Endodermal cell (in vitro differentiated cells): ENCODE measurements around the gene PRPF18. TPM values are rescaled to one million over a fixed set of nuclear protein-coding genes. Genes with fewer than 3 reads are reported as not detected.

Experiments used
- DNase-seq: peaks from one replicate; pipeline ENCODE4 v3.0.0-alpha.2; 2017
- H3K27ac ChIP-seq: 2 replicates; pipeline ENCODE4 v1.5.1; 2013; ENCODE audit warnings: mild to moderate bottlenecking, low read depth, low read length, moderate library complexity
- H3K27me3 ChIP-seq: 2 replicates; pipeline ENCODE4 v1.6.1; 2013; ENCODE audit warnings: mild to moderate bottlenecking, low read length, moderate library complexity; ENCODE audit not compliant: insufficient read depth, control insufficient read depth, poor library complexity, severe bottlenecking
- H3K36me3 ChIP-seq: 2 replicates; pipeline ENCODE4 v1.7.0; 2013; ENCODE audit warnings: mild to moderate bottlenecking, low read length, moderate library complexity; ENCODE audit not compliant: control insufficient read depth, insufficient read depth
- H3K4me1 ChIP-seq: one replicate; pipeline ENCODE4 v1.7.0; 2013; ENCODE audit warnings: low read length; ENCODE audit not compliant: control insufficient read depth, insufficient read depth
- H3K4me3 ChIP-seq: 2 replicates; pipeline ENCODE4 v1.5.1; 2013; ENCODE audit warnings: mild to moderate bottlenecking, low read length, moderate library complexity
- H3K9ac ChIP-seq: 2 replicates; pipeline ENCODE4 v1.6.1; 2013; ENCODE audit warnings: mild to moderate bottlenecking, low read length, moderate library complexity; ENCODE audit not compliant: poor library complexity, severe bottlenecking; ENCODE audit errors: extremely low read depth
- H3K9me3 ChIP-seq: 2 replicates; pipeline ENCODE4 v1.6.1; 2013; ENCODE audit warnings: mild to moderate bottlenecking, low read length, moderate library complexity; ENCODE audit not compliant: control insufficient read depth
- H3K27ac Mint-ChIP-seq: 2 replicates; pipeline ENCODE4 v1.8.0; 2020; ENCODE audit warnings: mixed read lengths
- H3K27me3 Mint-ChIP-seq: 2 replicates; pipeline ENCODE4 v1.8.0; 2021; ENCODE audit warnings: mild to moderate bottlenecking, mixed read lengths; ENCODE audit not compliant: insufficient read depth
- H3K36me3 Mint-ChIP-seq: 2 replicates; pipeline ENCODE4 v1.8.0; 2020; ENCODE audit warnings: low read depth, mixed read lengths
- H3K4me1 Mint-ChIP-seq: 2 replicates; pipeline ENCODE4 v1.8.0; 2020; ENCODE audit warnings: mixed read lengths
- H3K4me3 Mint-ChIP-seq: 2 replicates; pipeline ENCODE4 v1.8.0; 2020; ENCODE audit warnings: mild to moderate bottlenecking, moderate library complexity, mixed read lengths
- H3K9me3 Mint-ChIP-seq: 2 replicates; pipeline ENCODE4 v1.8.0; 2020; ENCODE audit warnings: mild to moderate bottlenecking, mixed read lengths
- WGBS, 2 experiments: methylation state at CpG; one replicate each; pipeline versions ENCODE4 v1.1.5 to v1.1.7; 2013; ENCODE audit warnings: missing lambda C conversion rate in 2 of 2, mixed read lengths in 1 of 2; ENCODE audit not compliant: insufficient coverage in 1 of 2, insufficient read length in 1 of 2; 5-methylcytosine and 5-hydroxymethylcytosine counted together
- total RNA-seq, 2 donors: library from RNA; stranded (reverse); fragmentation: NEBNext Ultra II Directional in 1 of 2; extraction: Animal tissue kit (Norgen Biotek cat#: 25700) in 1 of 2; gene quantifications; 2 replicates in 1 of 2; 3 replicates in 1 of 2; pipeline ENCODE4 v1.2.1, GENCODE V29; 2021
- TF ChIP-seq, protein P1 (sequence below): fragments of 200-600 bp; sonication (generic); conservative IDR thresholded peaks from 2 replicates; pipeline ENCODE4 v1.5.0; 2021; ENCODE audit warnings: antibody characterized with exemption, mild to moderate bottlenecking

The PRPF18 gene
- total RNA-seq, 2 donors from 2014 or later: 19.1 to 20.4 TPM

DNA sequence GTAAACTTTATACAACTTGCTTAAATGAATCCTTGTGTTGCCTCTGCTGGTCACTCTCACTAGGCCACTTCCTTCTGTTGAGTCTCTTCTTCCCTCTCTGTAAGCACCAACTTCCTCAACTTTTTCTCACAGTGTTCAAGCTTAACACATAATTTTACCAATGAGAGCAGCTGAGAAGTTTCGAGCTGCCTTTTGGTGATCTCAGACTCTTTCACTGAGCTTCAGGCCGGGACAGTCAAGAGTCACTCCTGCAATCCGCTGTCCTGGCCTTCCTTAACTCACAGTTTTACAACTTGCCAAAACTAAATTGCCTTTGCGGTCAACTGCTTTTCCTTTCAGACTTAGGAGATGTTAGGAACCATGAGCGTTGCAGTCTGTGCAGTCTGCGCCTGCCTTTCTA lies 47.4 kb downstream of the PRPF18 start:
- no peaks in the 10 kb centered on the region for H3K9me3 ChIP-seq
- H3K4me3 Mint-ChIP-seq: no peak overlapping the region
- H3K9ac ChIP-seq: no peak overlapping the region
- peaks cover 19% of the 10 kb centered on the region for H3K4me1 Mint-ChIP-seq
- H3K36me3 ChIP-seq: peaks cover 8% of the 10 kb centered on the region
- peaks cover 17% of the 10 kb centered on the region for H3K27me3 Mint-ChIP-seq
- no peak overlapping the region for H3K4me3 ChIP-seq
- WGBS, 2 experiments: 93 to 96% methylated on average over 6 of the region's 6 CpGs
- H3K36me3 Mint-ChIP-seq: peaks cover 38% of the 10 kb centered on the region
- H3K9me3 Mint-ChIP-seq: no peaks in the 10 kb centered on the region
- DNase-seq: no peak
- H3K4me1 ChIP-seq: no peaks in the 10 kb centered on the region
- H3K27ac Mint-ChIP-seq: no peak overlapping the region
- TF ChIP-seq, protein P1, sequence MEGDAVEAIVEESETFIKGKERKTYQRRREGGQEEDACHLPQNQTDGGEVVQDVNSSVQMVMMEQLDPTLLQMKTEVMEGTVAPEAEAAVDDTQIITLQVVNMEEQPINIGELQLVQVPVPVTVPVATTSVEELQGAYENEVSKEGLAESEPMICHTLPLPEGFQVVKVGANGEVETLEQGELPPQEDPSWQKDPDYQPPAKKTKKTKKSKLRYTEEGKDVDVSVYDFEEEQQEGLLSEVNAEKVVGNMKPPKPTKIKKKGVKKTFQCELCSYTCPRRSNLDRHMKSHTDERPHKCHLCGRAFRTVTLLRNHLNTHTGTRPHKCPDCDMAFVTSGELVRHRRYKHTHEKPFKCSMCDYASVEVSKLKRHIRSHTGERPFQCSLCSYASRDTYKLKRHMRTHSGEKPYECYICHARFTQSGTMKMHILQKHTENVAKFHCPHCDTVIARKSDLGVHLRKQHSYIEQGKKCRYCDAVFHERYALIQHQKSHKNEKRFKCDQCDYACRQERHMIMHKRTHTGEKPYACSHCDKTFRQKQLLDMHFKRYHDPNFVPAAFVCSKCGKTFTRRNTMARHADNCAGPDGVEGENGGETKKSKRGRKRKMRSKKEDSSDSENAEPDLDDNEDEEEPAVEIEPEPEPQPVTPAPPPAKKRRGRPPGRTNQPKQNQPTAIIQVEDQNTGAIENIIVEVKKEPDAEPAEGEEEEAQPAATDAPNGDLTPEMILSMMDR: no peak
- no peaks in the 10 kb centered on the region for H3K27me3 ChIP-seq
- peak overlapping the region; percentile 90 for H3K27ac ChIP-seq

DNA sequence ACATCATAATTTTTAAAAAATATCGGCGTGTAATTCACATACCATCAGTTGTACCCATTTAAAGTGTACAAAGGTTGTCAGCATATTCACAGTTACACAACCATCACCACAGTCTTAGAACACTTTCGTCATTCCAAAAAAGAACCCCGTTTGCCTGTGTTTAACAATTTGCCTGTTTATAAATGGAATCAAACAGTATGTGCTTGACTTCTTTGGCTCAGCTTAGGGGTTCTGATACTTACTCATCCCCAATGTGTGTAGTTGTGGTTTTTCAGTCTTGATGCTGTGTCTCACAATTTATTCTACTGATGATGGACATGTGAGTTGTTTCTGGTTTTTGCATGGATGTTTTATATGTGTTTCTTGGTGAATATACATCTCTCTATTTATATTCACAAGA lies 50.0 kb downstream of the PRPF18 start:
- H3K27ac ChIP-seq: no peak overlapping the region
- Mint-ChIP-seq H3K9me3 (peaks cover 7% of the 10 kb centered on the region), H3K4me1 (peaks cover 9% of the 10 kb centered on the region), H3K36me3 (peaks cover 45% of the 10 kb centered on the region), H3K27me3 (peaks cover 2% of the 10 kb centered on the region), H3K27ac (no peak overlapping the region), H3K4me3 (no peak overlapping the region)
- TF ChIP-seq, protein P1: no peak
- no peak for DNase-seq
- WGBS, 2 experiments: 97 to 100% methylated on average over 1 to 4 of the region's 4 CpGs
- H3K4me3 ChIP-seq: no peak overlapping the region
- no peaks in the 10 kb centered on the region for H3K36me3 ChIP-seq
- H3K9ac ChIP-seq: no peak overlapping the region
- H3K4me1 ChIP-seq: no peaks in the 10 kb centered on the region
- H3K9me3 ChIP-seq: peaks cover 4% of the 10 kb centered on the region
- H3K27me3 ChIP-seq: no peaks in the 10 kb centered on the region

DNA sequence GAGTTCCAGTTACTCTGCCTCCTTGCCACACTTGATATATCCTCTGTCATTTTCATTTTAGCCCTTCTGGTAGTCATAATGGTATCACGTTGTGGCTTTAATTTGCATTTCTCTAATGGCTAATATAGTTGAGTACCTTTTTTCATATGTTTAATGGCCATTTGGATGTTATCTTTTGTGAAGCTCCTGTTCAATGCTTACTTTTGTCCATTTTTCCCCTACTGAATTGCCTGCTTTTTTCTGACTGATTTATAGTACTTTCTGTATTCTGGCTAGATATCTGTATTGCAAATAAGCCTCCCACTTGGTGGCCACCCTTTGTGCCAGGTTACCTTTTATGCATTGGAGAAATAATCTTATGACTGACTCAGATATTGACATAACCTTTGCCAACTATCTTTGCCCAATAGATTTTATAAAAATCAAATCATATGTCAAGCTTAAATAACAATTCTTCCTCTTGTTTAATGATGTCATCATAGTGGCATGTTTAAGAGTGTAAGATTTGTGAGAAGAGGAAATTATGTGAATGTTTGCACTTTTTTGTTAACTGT lies 50.6 kb downstream of the PRPF18 start:
- H3K4me3 Mint-ChIP-seq: no peak overlapping the region
- peaks cover 9% of the 10 kb centered on the region for H3K4me1 Mint-ChIP-seq
- Histone ChIP-seq H3K9me3 (peaks cover 10% of the 10 kb centered on the region), H3K4me1 (no peaks in the 10 kb centered on the region), H3K36me3 (peaks cover 5% of the 10 kb centered on the region), H3K9ac (no peak overlapping the region), H3K27me3 (no peaks in the 10 kb centered on the region), H3K4me3 (no peak overlapping the region), H3K27ac (no peak overlapping the region)
- DNase-seq: no peak
- H3K9me3 Mint-ChIP-seq: peaks cover 13% of the 10 kb centered on the region
- peaks cover 49% of the 10 kb centered on the region for H3K36me3 Mint-ChIP-seq
- 86 to 100% methylated on average over 1 of the region's 1 CpG for WGBS, 2 experiments
- no peaks in the 10 kb centered on the region for H3K27me3 Mint-ChIP-seq
- TF ChIP-seq, protein P1: no peak
- H3K27ac Mint-ChIP-seq: no peak overlapping the region
